ENCODE results near the gene BDKRB2.

The BDKRB2 gene

GRCh38 chr14:96246539-96246847 is 41.9 kb downstream of the BDKRB2 start:
- H2AFZ ChIP-seq (ENCODE audit: low read length), result no peak overlapping the region

GRCh38 chr14:96247031-96247430 is 42.4 kb downstream of the BDKRB2 start:
- no peak for TF ChIP-seq CTCF (IDR thresholded peaks at IDR 0.05; ENCODE audit: low read length)
- no peak for TF ChIP-seq EZH2 (IDR thresholded peaks at IDR 0.05; ENCODE audit: borderline replicate concordance, low read length)

More at GRCh38 chr14:96246539-96246847, 41.9 kb downstream of the BDKRB2 start:
- H3K9me2 ChIP-seq (ENCODE audit: low read depth, low read length), result no peaks in the 10 kb centered on the region
- H3K4me1 ChIP-seq (ENCODE audit: insufficient read depth, low read length, severe bottlenecking), result no peaks in the 10 kb centered on the region
- H3K27ac ChIP-seq (ENCODE audit: low read depth, low read length, poor library complexity, severe bottlenecking), result no peak overlapping the region
- no peaks in the 10 kb centered on the region for H3K79me2 ChIP-seq (ENCODE audit: insufficient read depth, low read length)
- H3K27me3 ChIP-seq (ENCODE audit: insufficient read depth, low read length), result no peaks in the 10 kb centered on the region
- no peak overlapping the region for H3K9ac ChIP-seq (ENCODE audit: low read length)
- H3F3A ChIP-seq (ENCODE audit: insufficient read depth, low read length), result no peaks in the 10 kb centered on the region
- no peak for TF ChIP-seq CTCF (IDR thresholded peaks at IDR 0.05; ENCODE audit: low read length)
- no peak for TF ChIP-seq EZH2 (IDR thresholded peaks at IDR 0.05; ENCODE audit: borderline replicate concordance, low read length)
- H3K9me3 ChIP-seq (ENCODE audit: low read length), result no peaks in the 10 kb centered on the region
- H3K4me3 ChIP-seq (ENCODE audit: low read depth, low read length, poor library complexity, severe bottlenecking), result no peak overlapping the region
- H3K36me3 ChIP-seq (ENCODE audit: insufficient read depth, low read length), result no peaks in the 10 kb centered on the region
- H3K4me2 ChIP-seq (ENCODE audit: low read length), result no peak overlapping the region
- H4K20me1 ChIP-seq (ENCODE audit: insufficient read depth, low read length), result no peaks in the 10 kb centered on the region

GRCh38 chr14:96249029-96249428 is 44.4 kb downstream of the BDKRB2 start:
- Histone ChIP-seq H2AFZ (ENCODE audit: low read length) (no peak overlapping the region), H3K4me2 (ENCODE audit: low read length) (no peak overlapping the region), H3K79me2 (ENCODE audit: insufficient read depth, low read length) (no peaks in the 10 kb centered on the region), H3K9me2 (ENCODE audit: low read depth, low read length) (no peaks in the 10 kb centered on the region), H4K20me1 (ENCODE audit: insufficient read depth, low read length) (no peaks in the 10 kb centered on the region), H3K36me3 (ENCODE audit: insufficient read depth, low read length) (no peaks in the 10 kb centered on the region), H3K4me3 (ENCODE audit: low read depth, low read length, poor library complexity, severe bottlenecking) (no peak overlapping the region), H3K9ac (ENCODE audit: low read length) (no peak overlapping the region), H3K4me1 (ENCODE audit: insufficient read depth, low read length, severe bottlenecking) (no peaks in the 10 kb centered on the region), H3K9me3 (ENCODE audit: low read length) (no peaks in the 10 kb centered on the region), H3F3A (ENCODE audit: insufficient read depth, low read length) (no peaks in the 10 kb centered on the region), H3K27me3 (ENCODE audit: insufficient read depth, low read length) (no peaks in the 10 kb centered on the region), H3K27ac (ENCODE audit: low read depth, low read length, poor library complexity, severe bottlenecking) (no peak overlapping the region)
- TF ChIP-seq EZH2 (IDR thresholded peaks at IDR 0.05; ENCODE audit: borderline replicate concordance, low read length), result no peak
- TF ChIP-seq CTCF (IDR thresholded peaks at IDR 0.05; ENCODE audit: low read length), result no peak

More at GRCh38 chr14:96247031-96247430, 42.4 kb downstream of the BDKRB2 start:
- H3K4me3 ChIP-seq (ENCODE audit: low read depth, low read length, poor library complexity, severe bottlenecking), result no peak overlapping the region
- H3K4me1 ChIP-seq (ENCODE audit: insufficient read depth, low read length, severe bottlenecking), result no peaks in the 10 kb centered on the region
- H3K9ac ChIP-seq (ENCODE audit: low read length), result no peak overlapping the region
- no peak overlapping the region for H3K27ac ChIP-seq (ENCODE audit: low read depth, low read length, poor library complexity, severe bottlenecking)
- H3F3A ChIP-seq (ENCODE audit: insufficient read depth, low read length), result no peaks in the 10 kb centered on the region
- no peak overlapping the region for H2AFZ ChIP-seq (ENCODE audit: low read length)
- no peaks in the 10 kb centered on the region for H3K79me2 ChIP-seq (ENCODE audit: insufficient read depth, low read length)
- no peaks in the 10 kb centered on the region for H3K36me3 ChIP-seq (ENCODE audit: insufficient read depth, low read length)
- no peaks in the 10 kb centered on the region for H4K20me1 ChIP-seq (ENCODE audit: insufficient read depth, low read length)
- H3K27me3 ChIP-seq (ENCODE audit: insufficient read depth, low read length), result no peaks in the 10 kb centered on the region
- no peaks in the 10 kb centered on the region for H3K9me2 ChIP-seq (ENCODE audit: low read depth, low read length)
- H3K4me2 ChIP-seq (ENCODE audit: low read length), result no peak overlapping the region
- no peaks in the 10 kb centered on the region for H3K9me3 ChIP-seq (ENCODE audit: low read length)

Data from OCI-LY1 (cell line).